Stimulated activated CD4-positive, alpha-beta T cell treated with anti-CD3 and anti-CD28 coated beads, TNF-alpha, amount 100 ng/mL, for 24 hours (primary cell): ENCODE results near the gene HSD11B2.

Experiments
- DNase-seq, 3 experiments: peaks; one replicate each; pipeline ENCODE4 v3.0.0-alpha.2; 2020; ENCODE audit warnings: low read depth in 3 of 3

The HSD11B2 gene

DNA sequence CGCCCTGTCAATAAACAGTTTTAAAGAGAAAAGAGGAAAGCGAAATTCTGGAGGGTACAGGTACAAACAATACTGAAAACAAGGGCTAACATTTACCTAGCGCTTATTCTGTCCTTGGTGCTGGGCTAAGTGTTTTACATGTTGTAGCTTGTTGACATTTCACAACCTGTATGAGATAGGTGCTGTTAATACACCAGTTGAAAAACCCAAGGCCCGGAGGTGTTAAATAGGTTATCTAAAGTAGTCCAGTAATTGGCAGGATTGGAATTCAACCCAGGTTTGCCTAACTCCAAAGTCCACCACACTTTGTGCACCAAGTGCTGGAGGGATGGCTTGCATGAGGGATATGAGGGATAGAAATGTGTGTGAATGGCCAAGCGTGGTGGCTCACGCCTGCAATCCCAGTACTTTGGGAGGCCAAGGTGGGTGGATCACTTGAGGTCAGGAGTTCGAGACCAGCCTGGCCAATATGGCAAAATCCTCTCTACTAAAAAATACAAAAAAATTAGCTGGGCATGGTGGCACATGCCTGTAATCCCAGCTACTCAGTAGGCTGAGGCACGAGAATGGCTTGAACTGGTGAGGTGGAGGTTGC lies 47.1 kb downstream of the HSD11B2 start:
- no peak for DNase-seq

DNA sequence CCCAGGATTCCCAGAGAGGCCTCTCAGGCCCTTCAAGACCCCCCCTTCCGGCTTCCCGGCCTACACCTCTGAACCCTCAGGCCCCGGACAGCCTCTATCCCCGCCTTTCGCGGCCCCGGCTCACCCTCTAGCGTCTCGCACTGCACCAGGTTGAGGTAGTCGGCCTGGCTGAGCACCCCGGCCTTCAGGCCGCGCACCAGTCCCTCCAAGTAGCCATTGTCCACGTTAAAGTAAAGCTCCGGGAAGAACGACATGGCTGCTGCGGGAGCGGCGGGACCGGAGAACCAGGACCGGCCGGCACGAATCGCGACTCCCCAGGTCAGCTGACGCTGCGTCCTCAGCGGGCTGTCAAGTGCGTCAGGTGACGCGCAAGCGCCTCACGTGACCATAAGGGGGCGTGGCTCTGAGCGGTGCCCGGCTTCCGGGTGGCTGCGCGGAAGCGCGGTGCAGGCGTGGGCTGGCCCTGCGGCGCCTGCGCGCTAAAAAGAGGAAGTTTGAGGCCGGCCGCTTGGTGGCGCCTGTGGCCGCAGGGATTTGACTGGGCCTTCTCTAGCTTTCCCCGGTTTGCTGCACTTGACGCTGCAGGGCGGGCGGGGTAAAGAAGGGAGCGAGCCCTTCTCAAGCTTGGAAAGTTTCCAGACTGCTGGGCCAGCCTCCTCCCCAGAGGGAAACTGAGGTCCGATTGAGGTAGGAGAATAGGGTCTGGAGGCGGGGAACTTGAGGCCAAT lies 50.1 kb downstream of the HSD11B2 start, which contains the start of gene ATP6V0D1:
Gene ATP6V0D1, minus strand, starts transcription at position 325 of the 728 bp plus-strand sequence. Its CDS starts 71 bp downstream, at position 254.
- DNase-seq, result peak; percentile 95 to 99 (median 97)

DNA sequence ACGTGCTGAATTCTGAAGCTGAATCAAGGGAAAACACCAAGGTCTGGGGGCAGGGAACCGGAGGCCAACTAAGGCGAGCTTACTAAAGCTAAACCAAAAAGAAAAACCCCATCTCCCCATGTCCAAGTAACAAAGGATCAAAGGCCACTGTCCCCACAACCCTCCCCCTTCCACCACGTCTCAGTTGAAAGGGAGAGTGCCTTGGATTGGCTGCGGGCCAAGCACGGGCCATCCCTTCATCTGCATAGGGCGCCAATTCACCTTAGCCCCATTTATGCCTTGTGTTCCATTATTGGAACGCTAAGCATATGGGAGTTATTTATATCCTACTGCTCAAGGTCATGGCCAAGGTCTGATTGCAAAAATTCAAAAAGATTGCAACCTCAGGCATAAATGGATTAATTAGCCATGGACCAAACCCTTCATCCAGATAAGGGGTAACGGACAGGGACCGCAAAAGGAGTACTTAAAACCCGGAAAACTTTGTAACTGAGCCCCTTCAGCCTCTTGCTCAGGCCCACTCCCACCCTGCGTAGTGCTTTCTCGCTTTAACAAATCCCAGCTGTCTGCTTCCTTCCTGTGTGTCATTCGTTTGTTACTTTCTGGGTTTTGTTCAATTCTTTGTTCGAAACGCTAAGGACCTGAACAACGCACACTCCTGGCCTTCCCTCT lies 50.8 kb downstream of the HSD11B2 start:
- DNase-seq, result peak in 2 of 3 experiments; percentile 16 to 56

DNA sequence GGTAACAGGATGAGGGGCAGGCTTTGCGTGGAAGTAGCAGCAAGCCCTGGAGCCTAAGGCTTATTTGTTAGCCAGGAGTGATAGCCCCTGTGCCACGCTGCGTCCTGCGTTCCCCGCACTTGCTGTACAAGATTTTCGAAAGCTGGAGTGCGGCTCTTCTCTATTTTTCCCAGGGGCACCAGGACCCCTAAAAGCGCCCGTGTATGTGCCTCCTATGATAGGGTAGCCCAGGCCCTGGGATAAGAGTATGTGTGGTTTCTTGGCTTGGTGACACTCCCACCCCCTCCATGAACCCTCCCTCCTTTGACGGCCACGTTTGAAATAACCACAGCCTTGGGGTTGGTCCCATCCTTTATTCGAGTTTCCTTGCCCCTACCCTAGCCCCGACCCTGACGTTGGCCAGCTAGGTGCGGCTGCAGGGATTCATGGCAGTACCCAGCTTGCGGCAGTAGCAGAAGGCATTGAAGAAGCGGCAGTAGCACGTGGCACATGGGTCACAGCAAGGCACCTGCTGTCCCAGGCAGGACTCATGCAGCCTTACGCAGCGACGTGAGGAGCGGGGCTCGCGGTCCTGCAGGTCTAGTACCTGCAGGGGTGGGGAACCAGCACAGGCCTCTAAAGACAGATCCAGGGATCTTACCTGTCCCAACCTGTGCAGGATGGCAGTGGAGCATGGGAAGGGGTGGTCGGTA lies 51.5 kb downstream of the HSD11B2 start:
- DNase-seq, result no peak

DNA sequence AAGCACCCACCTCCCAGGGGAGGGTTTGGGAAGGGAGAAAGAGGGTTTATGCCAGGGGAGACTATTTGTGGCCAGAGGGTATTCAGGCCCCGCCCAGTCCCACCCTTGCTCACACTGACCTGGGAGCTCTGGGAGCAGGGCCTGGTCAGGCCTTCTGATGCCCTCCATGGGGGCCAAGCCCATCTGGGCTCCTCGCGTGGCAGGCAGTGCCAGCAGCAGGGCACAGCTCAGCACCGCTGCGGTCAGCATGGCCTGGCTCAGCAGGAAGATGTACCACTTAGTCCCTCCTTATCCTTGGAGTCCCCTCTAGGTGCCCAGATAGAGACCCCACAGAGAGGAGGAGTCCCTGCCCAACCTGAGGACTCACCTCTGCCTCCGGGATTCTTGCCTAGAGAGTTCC lies 52.2 kb downstream of the HSD11B2 start, which contains the start of gene AGRP:
Gene AGRP, minus strand, starts transcription at position 398 of the 400 bp plus-strand sequence. Its CDS starts 149 bp downstream, at position 249.
- DNase-seq, result no peak

DNA sequence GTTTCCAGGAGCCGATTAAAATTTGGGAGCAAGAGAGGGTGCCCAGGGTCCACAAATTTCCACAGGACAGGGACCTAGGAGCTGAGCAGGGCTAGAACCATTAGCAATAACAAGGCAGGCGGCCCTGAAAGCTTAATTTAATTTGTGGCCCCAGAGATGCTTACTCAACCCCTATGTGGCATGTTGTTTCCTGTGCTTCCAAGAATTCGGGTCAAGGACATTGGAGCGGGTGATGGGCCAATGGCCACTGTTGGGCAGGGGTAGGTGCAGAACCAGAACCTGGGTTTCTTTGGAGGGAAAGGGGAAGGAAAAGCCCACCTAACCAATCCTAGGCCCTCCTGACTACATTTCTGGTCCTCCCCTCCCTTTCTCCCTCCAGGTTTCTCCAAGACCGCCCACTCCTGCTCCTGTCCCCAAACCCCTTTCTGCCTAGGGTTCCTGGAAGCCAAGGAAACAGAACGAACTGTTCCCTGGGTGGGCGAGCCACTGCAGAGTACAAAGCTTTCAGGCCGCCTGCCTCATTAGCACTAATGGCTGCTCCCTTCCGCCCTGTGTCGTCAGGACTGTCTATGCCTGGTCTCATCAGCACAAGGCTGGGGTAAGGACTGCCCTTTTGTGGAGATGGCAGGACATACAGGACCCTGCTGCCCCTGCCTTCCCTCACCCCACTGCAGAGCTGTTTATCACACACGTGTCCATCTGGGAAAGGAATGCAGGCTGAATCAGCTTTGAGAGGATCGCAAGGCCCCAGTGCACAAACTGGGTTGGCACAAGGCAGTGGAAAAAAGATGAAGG lies 53.0 kb downstream of the HSD11B2 start:
- DNase-seq, result no peak

DNA sequence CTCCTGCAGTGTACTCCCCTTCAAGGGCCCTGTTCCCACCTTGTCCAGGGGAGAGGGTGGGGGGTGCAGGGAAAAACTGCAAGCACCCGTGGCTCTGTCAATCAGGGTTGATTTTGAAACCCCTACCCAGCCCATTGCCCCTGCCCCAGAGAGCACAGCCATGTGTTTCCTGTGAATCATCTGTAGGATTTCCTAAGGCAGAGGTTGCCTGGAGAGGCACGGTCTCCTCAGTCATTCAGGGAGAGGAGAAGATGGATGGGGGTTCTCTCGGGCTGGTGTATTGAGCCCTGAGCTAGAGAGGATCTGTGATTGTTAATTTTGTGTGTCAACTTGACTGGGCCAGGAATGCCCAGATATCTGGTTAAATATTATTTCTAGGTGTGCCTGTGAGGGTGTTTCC lies 55.9 kb downstream of the HSD11B2 start:
- DNase-seq, result no peak
